Parathyroid adenoma (tissue), 2 donors: ENCODE results near the gene RAB11FIP3.

ENCODE experiments used
- H2AFZ ChIP-seq: fragments of 300-600 bp; sonication (generic); one replicate; pipeline ENCODE4 v1.7.0; 2017; ENCODE audit warnings: antibody characterized with exemption, mild to moderate bottlenecking
- H3K27ac ChIP-seq: fragments of 300-600 bp; sonication (generic); one replicate; pipeline ENCODE4 v1.7.0; 2017
- H3K27me3 ChIP-seq: fragments of 300-600 bp; sonication (generic); one replicate; pipeline ENCODE4 v1.7.0; 2017; ENCODE audit warnings: low read length; ENCODE audit not compliant: control insufficient read depth, insufficient read depth
- H3K36me3 ChIP-seq: fragments of 300-600 bp; sonication (generic); one replicate; pipeline ENCODE4 v1.7.0; 2017; ENCODE audit warnings: low read length; ENCODE audit not compliant: control insufficient read depth, insufficient read depth
- H3K4me1 ChIP-seq: fragments of 300-600 bp; sonication (generic); one replicate; pipeline ENCODE4 v1.7.0; 2017; ENCODE audit warnings: control low read depth
- H3K4me2 ChIP-seq: fragments of 300-600 bp; sonication (generic); one replicate; pipeline ENCODE4 v1.7.0; 2017; ENCODE audit warnings: low read length
- H3K4me3 ChIP-seq: fragments of 300-600 bp; sonication (generic); one replicate; pipeline ENCODE4 v1.7.0; 2017; ENCODE audit warnings: low read depth, low read length
- H3K79me2 ChIP-seq: fragments of 300-600 bp; sonication (generic); one replicate; pipeline ENCODE4 v1.7.0; 2017; ENCODE audit warnings: control low read depth
- H3K9ac ChIP-seq: fragments of 300-600 bp; sonication (generic); one replicate; pipeline ENCODE4 v1.7.0; 2017; ENCODE audit warnings: mild to moderate bottlenecking
- H3K9me3 ChIP-seq: fragments of 300-600 bp; sonication (generic); one replicate; pipeline ENCODE4 v1.7.0; 2017; ENCODE audit warnings: low read length; ENCODE audit not compliant: control insufficient read depth
- TF ChIP-seq, protein P1 (sequence below): fragments of 300-600 bp; sonication (generic); IDR thresholded peaks from one replicate; pipeline ENCODE4 v1.7.0; 2017; ENCODE audit warnings: antibody characterized with exemption, mild to moderate bottlenecking
- donor health status: primary hyperparathyroidism.

RAB11FIP3 gene

DNA sequence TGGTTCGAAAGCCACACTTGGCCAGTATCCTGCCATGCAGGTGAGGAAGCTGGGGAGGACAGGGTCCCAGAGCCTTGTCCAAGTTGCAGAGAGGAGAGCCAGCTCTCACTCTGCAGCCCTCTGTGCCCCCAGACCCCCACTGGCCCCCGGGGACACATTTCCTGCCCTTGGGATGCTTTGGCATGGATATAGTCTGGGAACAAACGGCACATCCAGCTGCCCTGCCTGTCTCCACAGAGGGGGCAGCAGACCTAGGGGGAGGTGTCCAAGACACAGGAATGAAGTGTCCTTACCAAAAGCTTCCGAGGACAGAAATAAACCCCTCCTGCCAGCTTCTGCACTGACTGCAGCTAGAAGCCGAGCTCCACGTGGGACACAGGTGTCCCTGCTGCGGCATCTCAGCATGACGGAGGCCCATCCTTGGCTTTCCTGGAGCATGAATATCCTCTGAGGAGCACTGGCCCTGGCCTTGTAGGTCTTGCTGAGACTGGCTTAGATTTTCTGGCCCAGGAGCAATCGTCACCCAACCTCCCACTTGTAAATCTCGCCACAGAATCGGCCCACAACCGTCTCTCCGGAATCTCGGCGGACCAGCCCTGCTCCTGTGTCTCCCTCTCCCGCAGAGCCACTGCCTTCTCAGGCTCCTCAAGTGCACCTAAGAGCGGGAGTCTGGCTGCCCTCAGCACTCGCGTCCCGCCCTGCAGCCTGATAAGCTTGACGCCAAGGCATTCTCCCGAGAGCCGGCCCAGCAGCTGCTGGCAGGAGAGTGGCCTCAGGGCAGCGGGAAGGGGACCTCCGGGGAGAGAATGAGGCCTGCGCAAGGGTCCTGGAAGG is 100.9 kb downstream of the RAB11FIP3 start:
- Histone ChIP-seq H3K27ac (peak overlapping the region; percentile 98), H3K4me3 (peak overlapping the region; percentile 90), H3K36me3 (no peaks in the 10 kb centered on the region), H3K9ac (peak overlapping the region; percentile 84), H2AFZ (peak overlapping the region; percentile 87), H3K27me3 (no peaks in the 10 kb centered on the region), H3K79me2 (peaks cover 33% of the 10 kb centered on the region), H3K9me3 (no peaks in the 10 kb centered on the region), H3K4me2 (peak overlapping the region; percentile 97), H3K4me1 (peaks cover 20% of the 10 kb centered on the region)
- TF ChIP-seq, protein P1, sequence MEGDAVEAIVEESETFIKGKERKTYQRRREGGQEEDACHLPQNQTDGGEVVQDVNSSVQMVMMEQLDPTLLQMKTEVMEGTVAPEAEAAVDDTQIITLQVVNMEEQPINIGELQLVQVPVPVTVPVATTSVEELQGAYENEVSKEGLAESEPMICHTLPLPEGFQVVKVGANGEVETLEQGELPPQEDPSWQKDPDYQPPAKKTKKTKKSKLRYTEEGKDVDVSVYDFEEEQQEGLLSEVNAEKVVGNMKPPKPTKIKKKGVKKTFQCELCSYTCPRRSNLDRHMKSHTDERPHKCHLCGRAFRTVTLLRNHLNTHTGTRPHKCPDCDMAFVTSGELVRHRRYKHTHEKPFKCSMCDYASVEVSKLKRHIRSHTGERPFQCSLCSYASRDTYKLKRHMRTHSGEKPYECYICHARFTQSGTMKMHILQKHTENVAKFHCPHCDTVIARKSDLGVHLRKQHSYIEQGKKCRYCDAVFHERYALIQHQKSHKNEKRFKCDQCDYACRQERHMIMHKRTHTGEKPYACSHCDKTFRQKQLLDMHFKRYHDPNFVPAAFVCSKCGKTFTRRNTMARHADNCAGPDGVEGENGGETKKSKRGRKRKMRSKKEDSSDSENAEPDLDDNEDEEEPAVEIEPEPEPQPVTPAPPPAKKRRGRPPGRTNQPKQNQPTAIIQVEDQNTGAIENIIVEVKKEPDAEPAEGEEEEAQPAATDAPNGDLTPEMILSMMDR = no peak

- peak within 1 kb of the TSS; percentile 98 for H3K27ac ChIP-seq
- peak within 1 kb of the TSS; percentile 97 for H3K4me2 ChIP-seq
- H3K4me1 ChIP-seq = peaks cover 15% of the 10 kb centered on the region
- peak within 1 kb of the TSS; percentile 84 for H3K9ac ChIP-seq
- peak within 1 kb of the TSS; percentile 90 for H3K4me3 ChIP-seq
- H2AFZ ChIP-seq = peak within 1 kb of the TSS; percentile 87
- TF ChIP-seq, protein P1 = peak; percentile 13
- no peaks in the 10 kb centered on the region for H3K9me3 ChIP-seq
- H3K36me3 ChIP-seq = no peaks in the 10 kb centered on the region
- peaks cover 39% of the 10 kb centered on the region for H3K79me2 ChIP-seq
- no peaks in the 10 kb centered on the region for H3K27me3 ChIP-seq
These were observed 101.8 kb downstream of the RAB11FIP3 start, which contains the start of gene CAPN15 for GRCh38 chr16:527015-527903. TSS of gene CAPN15 (plus strand) at chr16:527712. CDS start at chr16:546839, 19,127 bp downstream.

DNA sequence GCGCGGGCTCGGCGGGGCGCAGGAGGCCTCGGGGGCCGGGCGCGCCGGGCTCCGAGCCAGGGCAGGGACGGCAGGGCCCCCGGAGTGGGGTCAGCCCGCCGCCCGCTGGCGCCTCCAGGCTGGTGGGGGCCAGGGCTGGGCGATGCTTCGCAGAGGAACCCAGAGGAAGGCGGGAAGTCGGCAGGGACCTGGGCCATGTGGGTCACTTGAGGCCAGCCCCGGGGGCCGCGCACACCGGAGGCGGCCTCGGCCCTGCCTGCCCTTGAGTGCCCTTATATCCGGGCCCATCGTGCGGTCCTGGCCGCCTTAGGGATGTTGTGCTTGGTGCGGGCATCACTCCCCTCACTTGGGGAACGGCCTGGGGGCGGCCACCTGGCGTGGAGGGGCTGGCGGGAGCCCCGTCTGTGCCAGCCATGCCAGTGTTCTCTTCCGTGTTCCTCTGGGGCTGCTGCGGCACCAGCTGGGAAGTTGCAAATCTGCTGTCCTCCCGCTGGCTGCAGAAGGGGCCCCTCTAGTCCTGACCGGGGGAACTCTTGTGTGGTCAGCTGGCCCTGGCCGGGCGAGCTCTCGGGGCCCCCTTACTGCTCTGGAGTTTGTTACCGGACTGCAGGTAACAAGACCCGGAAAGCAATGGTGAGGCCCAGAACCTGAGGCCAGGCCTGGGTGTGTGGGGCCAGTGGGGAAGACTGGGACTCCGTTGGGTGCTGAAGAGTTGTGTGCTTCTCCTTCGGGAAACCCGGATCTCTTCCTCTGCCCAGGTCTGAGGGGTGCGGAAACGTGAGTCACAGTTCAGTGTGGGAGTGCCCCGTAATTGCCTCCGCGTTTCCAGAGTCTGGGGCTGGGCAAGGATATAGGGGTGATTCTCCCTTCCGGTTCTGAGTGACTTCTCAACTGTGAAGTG is 102.9 kb downstream of the RAB11FIP3 start:
- no peaks in the 10 kb centered on the region for H3K9me3 ChIP-seq
- H3K27ac ChIP-seq = peak overlapping the region; percentile 7
- H3K79me2 ChIP-seq = peaks cover 44% of the 10 kb centered on the region
- H3K27me3 ChIP-seq = no peaks in the 10 kb centered on the region
- H3K4me3 ChIP-seq = peak overlapping the region; percentile 85
- H3K36me3 ChIP-seq = no peaks in the 10 kb centered on the region
- peaks cover 9% of the 10 kb centered on the region for H3K4me1 ChIP-seq
- peak overlapping the region; percentile 1 for H2AFZ ChIP-seq
- TF ChIP-seq, protein P1 = no peak
- no peak overlapping the region for H3K9ac ChIP-seq
- peak overlapping the region; percentile 95 for H3K4me2 ChIP-seq

- H3K79me2 ChIP-seq = peaks cover 51% of the 10 kb centered on the region
- H3K27ac ChIP-seq = no peak overlapping the region
- H3K9me3 ChIP-seq = no peaks in the 10 kb centered on the region
- peak overlapping the region; percentile 85 for H3K4me3 ChIP-seq
- no peak overlapping the region for H2AFZ ChIP-seq
- TF ChIP-seq, protein P1 = no peak
- no peaks in the 10 kb centered on the region for H3K36me3 ChIP-seq
- H3K4me2 ChIP-seq = peak overlapping the region; percentile 95
- no peak overlapping the region for H3K9ac ChIP-seq
- no peaks in the 10 kb centered on the region for H3K27me3 ChIP-seq
- peaks cover 9% of the 10 kb centered on the region for H3K4me1 ChIP-seq
These were observed 103.6 kb downstream of the RAB11FIP3 start for GRCh38 chr16:529012-529575.
